HepG2 (cell line): ENCODE measurements around the gene UBTD1. TPM values are rescaled to one million over a fixed set of nuclear protein-coding genes. Genes with fewer than 3 reads are reported as not detected.

Experiments
- ATAC-seq: fragments of 200-7000 bp; cut with Tn5 transposase; 3 replicates; pipeline ENCODE4 v1.9.1; 2020; ENCODE audit warnings: mild to moderate bottlenecking, moderate library complexity
- BruUV-seq: library from RNA; stranded (reverse); fragments of 400-500 nt; replicated peaks from 2 replicates; lab custom pipeline; 2021; lab: Mats Ljungman, UMichigan
- CTCF ChIA-PET: fragments of 300-600 bp; formaldehyde crosslinking; extraction: SDS; loops from one replicate; lab custom pipeline; 2021; ENCODE audit warnings: low total read pairs, inconsistent platforms, low intra/inter-chr PET ratio; lab: Yijun Ruan, JAX
- POLR2A ChIA-PET: fragments of 350-600 bp; sonication (Branson Sonifier 250); formaldehyde crosslinking; loops from one replicate; lab custom pipeline; 2020; ENCODE audit warnings: antibody characterized with exemption, inconsistent platforms; lab: Yijun Ruan, JAX
- DNase-seq: peaks from one replicate; pipeline ENCODE4 v3.0.0-alpha.2; 2015; ENCODE audit warnings: low spot score
- FAIRE-seq: peaks from 3 replicates; lab custom pipeline; 2011; peaks lifted over from hg19 to GRCh38; lab: Jason Lieb, UNC
- H2AFZ ChIP-seq: one replicate; pipeline ENCODE4 v1.6.1; 2011; ENCODE audit warnings: low read length, inconsistent platforms
- H3K27ac ChIP-seq: fragments of 300-600 bp; 3 replicates; pipeline ENCODE4 v1.8.0; 2011; ENCODE audit warnings: mixed run types, mild to moderate bottlenecking, mixed read lengths, low read length, inconsistent platforms; ENCODE audit not compliant: insufficient read depth; ENCODE audit errors: extremely low read length
- H3K27me3 ChIP-seq, 2 experiments: fragments of 200-600 bp in 1 of 2; 2 replicates in 1 of 2; 3 replicates in 1 of 2; pipeline versions ENCODE4 v1.6.0 to v1.8.0; 2011; ENCODE audit warnings: low read length in 2 of 2, mild to moderate bottlenecking in 2 of 2, moderate library complexity in 2 of 2, inconsistent platforms in 1 of 2; ENCODE audit not compliant: insufficient read depth in 2 of 2, control insufficient read depth in 1 of 2
- H3K36me3 ChIP-seq, 2 experiments: fragments of 200-600 bp in 1 of 2; replicated peaks in 1 of 2; 2 replicates in 1 of 2; 3 replicates in 1 of 2; pipeline versions ENCODE4 v1.5.1 to v1.8.0; 2011; ENCODE audit warnings: low read length in 2 of 2, inconsistent platforms in 1 of 2; ENCODE audit not compliant: insufficient read depth in 2 of 2, control insufficient read depth in 1 of 2
- H3K4me1 ChIP-seq: 2 replicates; pipeline ENCODE4 v1.5.1; 2012; ENCODE audit warnings: low read length, inconsistent platforms; ENCODE audit not compliant: insufficient read depth
- H3K4me2 ChIP-seq: 2 replicates; pipeline ENCODE4 v1.6.0; 2011; ENCODE audit warnings: low read depth, low read length, inconsistent platforms
- H3K4me3 ChIP-seq, 3 experiments: fragments of 200-600 bp in 1 of 3; sonication (generic), shearing (Covaris generic) in 1 of 3; replicated peaks in 1 of 3; 2 replicates each; pipeline ENCODE4 v1.5.1; 2011 to 2016; ENCODE audit warnings: low read length in 3 of 3, inconsistent platforms in 2 of 3, low read depth in 2 of 3, mild to moderate bottlenecking in 2 of 3, control low read depth in 1 of 3, mixed read lengths in 1 of 3; ENCODE audit not compliant: insufficient read depth in 1 of 3
- H3K79me2 ChIP-seq: one replicate; pipeline ENCODE4 v1.6.1; 2011; ENCODE audit warnings: low read length, inconsistent platforms; ENCODE audit not compliant: insufficient read depth
- H3K9ac ChIP-seq: 2 replicates; pipeline ENCODE4 v1.6.0; 2011; ENCODE audit warnings: mild to moderate bottlenecking, low read depth, low read length, inconsistent platforms; ENCODE audit not compliant: insufficient read depth
- H3K9me3 ChIP-seq: 2 replicates; pipeline ENCODE4 v1.5.1; 2012; ENCODE audit warnings: mild to moderate bottlenecking, low read length
- H4K20me1 ChIP-seq: 2 replicates; pipeline ENCODE4 v1.6.0; 2011; ENCODE audit warnings: inconsistent platforms, mild to moderate bottlenecking, low read length, moderate library complexity; ENCODE audit not compliant: insufficient read depth
- AKAP8 ChIP-seq: sonication (generic); formaldehyde crosslinking; IDR thresholded peaks from 2 replicates; pipeline ENCODE4 v1.5.1; 2020; ENCODE audit warnings: mild to moderate bottlenecking, missing genetic modification reagents
- GFI1 ChIP-seq: sonication (generic); formaldehyde crosslinking; IDR thresholded peaks from 2 replicates; pipeline ENCODE4 v1.5.0; 2020; ENCODE audit warnings: missing genetic modification reagents, mild to moderate bottlenecking, borderline replicate concordance
- GTF3A ChIP-seq: sonication (generic); formaldehyde crosslinking; conservative IDR thresholded peaks from 2 replicates; pipeline ENCODE4 v1.4.0; 2020; ENCODE audit warnings: mild to moderate bottlenecking, missing genetic modification reagents
- HMGXB4 ChIP-seq, 2 experiments: sonication (generic) in 1 of 2; formaldehyde crosslinking in 1 of 2; IDR thresholded peaks; 2 replicates each; pipeline versions ENCODE4 v1.4.0 to v1.6.1; 2018 to 2020; ENCODE audit warnings: missing genetic modification reagents in 2 of 2, borderline replicate concordance in 1 of 2, low read depth in 1 of 2, mild to moderate bottlenecking in 1 of 2, missing biosample characterization in 1 of 2
- JUND ChIP-seq: sonication (generic); formaldehyde crosslinking; IDR thresholded peaks from 2 replicates; pipeline ENCODE4 v1.8.0; 2022; ENCODE audit warnings: mild to moderate bottlenecking, missing genetic modification reagents
- MAX ChIP-seq: IDR thresholded peaks from 2 replicates; pipeline ENCODE4 v1.6.1; 2012; ENCODE audit warnings: inconsistent platforms
- PAXIP1 ChIP-seq: sonication (generic); formaldehyde crosslinking; conservative IDR thresholded peaks from 2 replicates; pipeline ENCODE4 v1.4.0; 2020; ENCODE audit warnings: mild to moderate bottlenecking, missing genetic modification reagents, moderate library complexity
- ZFAT ChIP-seq: sonication (generic); formaldehyde crosslinking; conservative IDR thresholded peaks from 2 replicates; pipeline ENCODE4 v1.8.1; 2023; ENCODE audit warnings: missing genetic modification reagents, inconsistent platforms
- ZFP82 ChIP-seq: sonication (generic); formaldehyde crosslinking; IDR thresholded peaks from 2 replicates; pipeline ENCODE4 v1.5.1; 2020; ENCODE audit warnings: mild to moderate bottlenecking, missing genetic modification reagents, borderline replicate concordance
- ZMYM3 ChIP-seq: sonication (generic); formaldehyde crosslinking; IDR thresholded peaks from 2 replicates; pipeline ENCODE4 v1.5.1; 2020; ENCODE audit warnings: mild to moderate bottlenecking, missing genetic modification reagents
- ZNF577 ChIP-seq: sonication (generic); formaldehyde crosslinking; IDR thresholded peaks from 2 replicates; pipeline ENCODE4 v1.4.0; 2020; ENCODE audit warnings: mild to moderate bottlenecking, low read depth, missing genetic modification reagents, borderline replicate concordance
- ZNF768 ChIP-seq: sonication (generic); formaldehyde crosslinking; IDR thresholded peaks from 2 replicates; pipeline ENCODE4 v1.4.0; 2020; ENCODE audit warnings: missing genetic modification reagents
- ZNF777 ChIP-seq: sonication (generic); formaldehyde crosslinking; IDR thresholded peaks from 2 replicates; pipeline ENCODE4 v1.4.0; 2020; ENCODE audit warnings: missing genetic modification reagents
- WGBS: methylation state at CpG from one replicate; pipeline ENCODE4 v1.1.6; 2017; ENCODE audit warnings: low lambda C conversion rate; 5-methylcytosine and 5-hydroxymethylcytosine counted together
- in situ Hi-C: cut with HindIII; loops from 2 replicates; pipeline ENCODE4 v1.10.0; 2017; ENCODE audit warnings: low pct_unique_long_range_greater_than_20kb; ENCODE audit not compliant: extremely low pct_ligation_motif_present
- intact Hi-C: fragments of 100-400 bp; cut with micrococcal nuclease; formaldehyde crosslinking; loops from one replicate; pipeline ENCODE4 v1.10.0; 2022; ENCODE audit not compliant: unreplicated experiment
- polyA plus RNA-seq, 8 experiments: library from polyadenylated mRNA; depleted of rRNA in 3 of 8; stranded (reverse) in 7 of 8; unstranded in 1 of 8; fragments of >200 nt; fragmentation: Illumina TruSeq in 4 of 8; extraction: Trizol in 4 of 8; gene quantifications; 2 replicates each; pipeline versions ENCODE4 v1.2.1 to v1.2.3, GENCODE V29; 2011 to 2016; ENCODE audit warnings: low read depth in 4 of 8, missing spikeins in 1 of 8, mixed read lengths in 1 of 8; ENCODE audit not compliant: insufficient read depth in 1 of 8
- total RNA-seq, 5 experiments: library from RNA; depleted of rRNA; stranded (reverse); fragments of >200 nt; fragmentation: Illumina TruSeq; extraction: Trizol; gene quantifications; 2 replicates each; pipeline ENCODE4 v1.2.3, GENCODE V29; 2016; ENCODE audit warnings: low read depth in 1 of 5

Gene UBTD1
- total and polyA plus RNA-seq, 2 of the 13 experiments (the other 11 are each of a cell fraction or from before 2014, with no cell fraction given) = 7.9 to 10.0 TPM

- TF ChIP-seq ZFP82 (CRISPR knock-in tag) (no peak), AKAP8 (no peak), JUND (no peak), GFI1 (CRISPR knock-in tag) (peak; percentile 11; the same call in 1 of the 2 replicates), ZFAT (no peak)
Measured at GRCh38 chr10:97498076-97498840, 466 bp upstream of the UBTD1 start, which contains the start of gene MMS19 (continued).

DNA sequence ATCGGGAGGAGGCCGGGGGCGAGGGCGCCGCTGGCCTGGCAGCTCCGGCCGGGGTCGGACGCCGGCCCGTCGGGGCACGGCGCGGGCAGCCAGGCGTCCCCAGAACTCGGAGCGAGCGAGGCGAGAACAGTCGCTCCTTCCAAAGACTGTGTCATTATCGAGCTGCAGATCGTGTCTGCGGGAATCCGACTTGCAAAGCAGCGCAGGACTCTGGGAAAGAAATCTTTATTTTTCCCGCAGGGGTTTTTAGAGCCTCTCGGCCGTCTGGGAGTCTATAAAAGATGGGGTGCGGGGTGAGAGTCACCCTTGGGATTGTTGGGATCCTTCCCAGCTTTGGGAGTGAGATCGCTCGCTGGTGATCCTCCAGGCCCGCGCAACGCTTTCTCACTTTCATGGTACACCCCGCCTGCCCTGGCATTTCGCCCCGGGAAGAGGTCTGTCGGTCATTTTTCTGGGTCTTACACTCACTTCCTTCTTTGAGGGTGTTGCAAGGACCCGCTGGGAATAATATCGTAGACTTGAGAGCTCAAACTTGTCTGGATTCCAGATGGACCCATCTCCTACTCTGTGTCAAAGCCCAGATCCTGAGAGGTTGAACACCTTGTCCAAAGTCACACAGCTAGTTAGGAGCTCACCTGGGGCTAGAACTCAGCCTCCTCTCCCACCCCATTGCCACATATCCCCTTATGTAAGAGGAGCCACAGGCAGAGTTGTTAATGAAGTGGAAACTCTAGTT is 1.0 kb downstream of the UBTD1 start:
- FAIRE-seq (no peak), DNase-seq (no peak), ATAC-seq (no peak)
- ChIA-PET CTCF (no interaction called here), POLR2A (interaction anchor here (0.7 to 1.7 kb wide), 6 partner anchors 8 to 54 kb away, joined by 3 to 5 read pairs (median 4); no protein-coding TSS in a partner anchor)
- intact Hi-C loops (loop anchor here (2.0 kb wide), 1 partner anchor 53 kb away; no protein-coding TSS in a partner anchor), in situ Hi-C loops (no loop called here)
- Histone ChIP-seq H2AFZ (peak overlapping the region; percentile 1), H3K36me3 (no peaks in the 10 kb centered on the region; a peak in 1 of 5 replicates), H4K20me1 (peaks cover 17% of the 10 kb centered on the region), H3K79me2 (peaks cover 37% of the 10 kb centered on the region), H3K27me3 (no peaks in the 10 kb centered on the region; a peak in 1 of 5 replicates), H3K9me3 (no peaks in the 10 kb centered on the region), H3K9ac (peak overlapping the region; percentile 92), H3K27ac (no peak overlapping the region), H3K4me1 (peaks cover 47% of the 10 kb centered on the region), H3K4me2 (peak overlapping the region; percentile 90), H3K4me3 (peak overlapping the region; percentile 67 to 90 (median 89))
- WGBS = 1% methylated on average over 34 of the region's 41 CpGs
- TF ChIP-seq ZMYM3 (CRISPR knock-in tag) (peak; percentile 46; the same call in 1 of the 2 replicates), PAXIP1 (CRISPR knock-in tag) (no peak), AKAP8 (no peak), HMGXB4 (CRISPR knock-in tag; IDR thresholded peaks at IDR 0.05; ENCODE audit: borderline replicate concordance in 1 of 2, low read depth in 1 of 2) (0 out of 4 replicates have a peak, but pooled peaks of 1 of the 2 experiments have one; percentile 4), ZNF577 (CRISPR knock-in tag) (0 out of 2 replicates have a peak, but pooled peaks have one; percentile 26), GTF3A (CRISPR knock-in tag) (no peak), MAX (0 out of 2 replicates have a peak, but pooled peaks have one; percentile 2), ZNF777 (CRISPR knock-in tag) (peak; percentile 94; the same call in 1 of the 2 replicates), ZNF768 (CRISPR knock-in tag) (peak; percentile 74; the same call in 1 of the 2 replicates)
- BruUV-seq = no TSS peak
